Neural cell (in vitro differentiated cells): ENCODE results near the gene EIF4EBP2. TPM values are rescaled to one million over a fixed set of nuclear protein-coding genes. Genes with fewer than 3 reads are reported as not detected.

Experiments
- H2AFZ ChIP-seq: fragments of 200-600, 300-800 bp; sonication (generic), shearing (Covaris generic); 2 replicates; pipeline ENCODE4 v1.6.0; 2014; ENCODE audit warnings: low read depth, mild to moderate bottlenecking, antibody characterized with exemption, low read length, moderate library complexity
- H3F3A ChIP-seq: fragments of 200-600 bp; shearing (Covaris generic); 2 replicates; pipeline ENCODE4 v1.6.1; 2016; ENCODE audit warnings: mild to moderate bottlenecking, moderate library complexity, mixed read lengths, antibody characterized with exemption, low read length; ENCODE audit not compliant: insufficient read depth, poor library complexity, severe bottlenecking
- H3K27ac ChIP-seq: fragments of 200-600, 300-800 bp; sonication (generic), shearing (Covaris generic); 2 replicates; pipeline ENCODE4 v1.5.1; 2014; ENCODE audit warnings: mild to moderate bottlenecking, low read length, moderate library complexity
- H3K27me3 ChIP-seq: fragments of 300-800, 200-600 bp; sonication (generic), shearing (Covaris generic); 2 replicates; pipeline ENCODE4 v1.6.0; 2014; ENCODE audit warnings: mild to moderate bottlenecking, low read depth, low read length, moderate library complexity; ENCODE audit not compliant: insufficient read depth
- H3K36me3 ChIP-seq: fragments of 300-800, 200-600 bp; sonication (generic), shearing (Covaris generic); 2 replicates; pipeline ENCODE4 v1.5.1; 2014; ENCODE audit warnings: mild to moderate bottlenecking, antibody characterized with exemption, low read length, moderate library complexity; ENCODE audit not compliant: insufficient read depth
- H3K4me2 ChIP-seq: fragments of 300-800, 200-600 bp; sonication (generic), shearing (Covaris generic); 2 replicates; pipeline ENCODE4 v1.6.0; 2014; ENCODE audit warnings: mild to moderate bottlenecking, low read length
- H3K4me3 ChIP-seq: fragments of 300-800, 200-600 bp; sonication (generic), shearing (Covaris generic); 2 replicates; pipeline ENCODE4 v1.5.1; 2014; ENCODE audit warnings: mild to moderate bottlenecking, low read length, moderate library complexity
- H3K79me2 ChIP-seq: fragments of 200-600 bp; shearing (Covaris generic); replicated peaks from 2 replicates; pipeline ENCODE4 v1.6.0; 2014; ENCODE audit warnings: mild to moderate bottlenecking, low read length, moderate library complexity; ENCODE audit not compliant: insufficient read depth
- H3K9ac ChIP-seq: fragments of 300-800, 200-600 bp; sonication (generic), shearing (Covaris generic); 2 replicates; pipeline ENCODE4 v1.6.1; 2016; ENCODE audit warnings: mild to moderate bottlenecking, low read length, mixed read lengths
- H3K9me2 ChIP-seq: fragments of 200-600 bp; shearing (Covaris generic); 2 replicates; pipeline ENCODE4 v1.6.1; 2016; ENCODE audit warnings: mild to moderate bottlenecking, low read length, mixed read lengths; ENCODE audit not compliant: insufficient read depth
- H3K9me3 ChIP-seq: fragments of 200-600, 300-800 bp; sonication (generic), shearing (Covaris generic); 2 replicates; pipeline ENCODE4 v1.6.1; 2016; ENCODE audit warnings: mild to moderate bottlenecking, mixed run types, low read length, moderate library complexity, mixed read lengths
- H4K20me1 ChIP-seq: fragments of 200-600 bp; shearing (Covaris generic); 2 replicates; pipeline ENCODE4 v1.6.1; 2016; ENCODE audit warnings: mild to moderate bottlenecking, mixed run types; ENCODE audit not compliant: insufficient read depth
- CTCF ChIP-seq: fragments of 450-650 bp; IDR thresholded peaks from 2 replicates; pipeline ENCODE4 v1.5.1; 2014; ENCODE audit warnings: antibody characterized with exemption, mild to moderate bottlenecking, moderate library complexity; ENCODE audit not compliant: poor library complexity, severe bottlenecking
- EP300 ChIP-seq: fragments of 450-650 bp; conservative IDR thresholded peaks from 2 replicates; pipeline ENCODE4 v1.6.1; 2014; ENCODE audit warnings: antibody characterized with exemption, mild to moderate bottlenecking, moderate library complexity; ENCODE audit not compliant: poor library complexity, severe bottlenecking
- EZH2 ChIP-seq: fragments of 200-600, 300-800 bp; shearing (Covaris generic), sonication (generic); IDR thresholded peaks from 2 replicates; pipeline ENCODE4 v1.6.1; 2014; ENCODE audit warnings: antibody characterized with exemption, low read length, borderline replicate concordance, mild to moderate bottlenecking; ENCODE audit not compliant: insufficient read depth, poor library complexity, severe bottlenecking
- MXI1 ChIP-seq: fragments of 450-650 bp; conservative IDR thresholded peaks from 2 replicates; pipeline ENCODE4 v1.6.1; 2014; ENCODE audit warnings: antibody characterized with exemption, mild to moderate bottlenecking; ENCODE audit not compliant: poor library complexity, severe bottlenecking
- POLR2AphosphoS5 ChIP-seq: IDR thresholded peaks from 2 replicates; pipeline ENCODE4 v1.6.1; 2012
- RAD21 ChIP-seq: fragments of 450-650 bp; conservative IDR thresholded peaks from 2 replicates; pipeline ENCODE4 v1.6.1; 2014; ENCODE audit warnings: antibody characterized with exemption, mild to moderate bottlenecking, moderate library complexity
- SMC3 ChIP-seq: fragments of 450-650 bp; conservative IDR thresholded peaks from 2 replicates; pipeline ENCODE4 v1.6.1; 2014; ENCODE audit warnings: antibody characterized with exemption, mild to moderate bottlenecking, moderate library complexity; ENCODE audit not compliant: poor library complexity
- TAF1 ChIP-seq: IDR thresholded peaks from 2 replicates; pipeline ENCODE4 v1.6.1; 2012; ENCODE audit warnings: low read depth
- polyA plus RNA-seq: library from polyadenylated mRNA; depleted of rRNA; stranded (reverse); fragments of >200 nt; gene quantifications from 2 replicates; pipeline ENCODE4 v1.2.3, GENCODE V29; 2014
- TF ChIP-seq, protein P1 (sequence below): IDR thresholded peaks from 2 replicates; pipeline ENCODE4 v1.6.1; 2012; ENCODE audit warnings: borderline replicate concordance

Gene EIF4EBP2
- polyA plus RNA-seq, 1 donor from 2014 or later, result 51.7 TPM

DNA sequence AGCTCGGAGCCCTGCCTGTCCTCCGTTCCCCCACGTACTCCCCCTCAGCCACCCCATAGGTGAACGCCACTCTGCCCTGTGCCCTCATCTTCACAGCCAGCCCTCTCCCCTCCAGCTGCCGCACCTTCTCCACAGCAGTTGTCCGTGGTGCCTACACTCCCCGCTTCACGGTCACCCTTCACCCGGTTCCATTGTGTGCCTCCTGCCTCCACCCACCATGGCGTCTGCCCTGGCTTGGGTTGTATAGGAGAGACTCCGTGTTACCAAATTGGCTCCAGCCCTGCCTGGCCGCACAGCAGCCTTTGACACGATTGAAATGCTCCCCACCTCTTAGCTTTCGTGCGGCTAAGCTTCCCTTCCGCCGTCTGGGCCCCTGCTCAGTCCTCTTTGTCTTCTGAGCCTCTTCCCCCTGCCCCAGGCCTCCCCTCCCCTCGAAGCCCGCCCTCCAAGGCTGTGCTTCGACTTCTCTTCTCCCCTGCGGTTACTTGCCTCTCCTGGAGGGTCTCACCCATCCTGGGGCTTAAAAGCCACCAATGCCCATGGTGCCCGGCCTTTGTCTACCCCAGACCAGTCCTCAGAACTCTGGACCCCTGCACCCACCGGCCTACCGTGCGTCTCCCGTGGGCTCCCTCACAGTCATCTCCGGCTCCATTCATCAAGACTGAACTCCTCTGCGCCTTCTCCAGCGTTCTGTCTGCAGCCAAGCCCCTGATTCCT, 56.0 kb downstream of the EIF4EBP2 start:
- no peak overlapping the region for H3K4me3 ChIP-seq

DNA sequence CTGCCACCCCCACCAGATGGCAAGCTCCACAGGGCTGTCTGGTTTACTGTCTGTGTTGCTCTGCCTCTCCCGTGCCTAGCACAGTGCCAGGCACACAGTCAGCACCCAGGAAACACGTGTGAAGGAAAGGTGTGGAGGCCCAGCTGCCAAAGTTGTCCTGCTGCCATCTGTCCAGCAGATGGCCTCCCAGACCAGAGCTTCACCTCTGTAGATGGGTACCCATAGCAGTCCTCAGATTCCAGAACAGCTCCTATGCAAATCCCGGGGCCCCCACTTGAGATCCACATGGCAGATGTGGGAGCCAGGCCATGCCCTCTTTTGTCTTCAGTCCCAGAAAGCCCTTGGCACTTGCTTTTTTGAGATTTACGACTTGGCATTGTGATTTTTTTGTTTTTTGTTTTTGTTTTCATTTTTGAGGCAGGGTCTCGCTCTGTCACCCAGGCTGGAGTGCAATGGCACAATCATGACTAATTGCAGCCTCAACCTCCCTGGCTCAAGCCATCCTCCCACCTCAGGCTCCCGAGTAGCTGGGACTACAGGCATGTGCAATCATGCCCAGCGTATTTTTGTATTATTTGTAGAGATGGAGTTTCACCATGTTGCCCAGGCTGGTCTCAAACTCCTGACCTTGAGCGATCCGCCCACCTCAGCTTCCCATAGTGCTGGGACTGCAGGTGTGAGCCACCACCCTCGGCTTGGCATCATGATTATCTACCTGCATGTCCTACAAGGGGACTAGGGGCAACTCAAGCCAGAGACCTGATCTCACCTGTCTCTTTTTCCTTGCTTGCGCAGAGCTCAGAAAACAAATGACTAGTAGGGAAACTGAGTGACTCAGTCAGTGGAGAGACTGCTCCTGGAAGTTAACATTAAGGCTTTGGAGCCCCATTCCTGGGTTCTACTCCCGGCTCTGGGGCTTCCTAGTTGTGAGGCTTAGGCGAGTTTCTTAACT, 57.7 kb downstream of the EIF4EBP2 start:
- H3K4me2 ChIP-seq, result no peak overlapping the region
- H3K9me2 ChIP-seq, result no peaks in the 10 kb centered on the region
- peaks cover 32% of the 10 kb centered on the region for H3K27me3 ChIP-seq
- no peaks in the 10 kb centered on the region for H3F3A ChIP-seq
- H3K4me3 ChIP-seq, result no peak overlapping the region
- H2AFZ ChIP-seq, result no peak overlapping the region
- H3K36me3 ChIP-seq, result no peaks in the 10 kb centered on the region
- no peak overlapping the region for H3K9ac ChIP-seq
- H3K27ac ChIP-seq, result no peak overlapping the region
- H3K9me3 ChIP-seq, result no peaks in the 10 kb centered on the region
- H4K20me1 ChIP-seq, result no peaks in the 10 kb centered on the region
- no peaks in the 10 kb centered on the region for H3K79me2 ChIP-seq
- TF ChIP-seq RAD21 (peak; percentile 80), POLR2AphosphoS5 (no peak), SMC3 (peak; percentile 79), EZH2 (no peak), CTCF (peak; percentile 77), EP300 (no peak), TAF1 (no peak)

More for the DNA sequence above, 56.0 kb downstream of the EIF4EBP2 start:
- Histone ChIP-seq H3K9me3 (no peaks in the 10 kb centered on the region), H3K79me2 (no peaks in the 10 kb centered on the region), H4K20me1 (no peaks in the 10 kb centered on the region), H3K9ac (no peak overlapping the region), H3F3A (no peaks in the 10 kb centered on the region), H3K27me3 (peaks cover 49% of the 10 kb centered on the region), H3K27ac (no peak overlapping the region), H3K9me2 (no peaks in the 10 kb centered on the region), H2AFZ (no peak overlapping the region), H3K36me3 (no peaks in the 10 kb centered on the region), H3K4me2 (no peak overlapping the region)
- TF ChIP-seq, protein P1, sequence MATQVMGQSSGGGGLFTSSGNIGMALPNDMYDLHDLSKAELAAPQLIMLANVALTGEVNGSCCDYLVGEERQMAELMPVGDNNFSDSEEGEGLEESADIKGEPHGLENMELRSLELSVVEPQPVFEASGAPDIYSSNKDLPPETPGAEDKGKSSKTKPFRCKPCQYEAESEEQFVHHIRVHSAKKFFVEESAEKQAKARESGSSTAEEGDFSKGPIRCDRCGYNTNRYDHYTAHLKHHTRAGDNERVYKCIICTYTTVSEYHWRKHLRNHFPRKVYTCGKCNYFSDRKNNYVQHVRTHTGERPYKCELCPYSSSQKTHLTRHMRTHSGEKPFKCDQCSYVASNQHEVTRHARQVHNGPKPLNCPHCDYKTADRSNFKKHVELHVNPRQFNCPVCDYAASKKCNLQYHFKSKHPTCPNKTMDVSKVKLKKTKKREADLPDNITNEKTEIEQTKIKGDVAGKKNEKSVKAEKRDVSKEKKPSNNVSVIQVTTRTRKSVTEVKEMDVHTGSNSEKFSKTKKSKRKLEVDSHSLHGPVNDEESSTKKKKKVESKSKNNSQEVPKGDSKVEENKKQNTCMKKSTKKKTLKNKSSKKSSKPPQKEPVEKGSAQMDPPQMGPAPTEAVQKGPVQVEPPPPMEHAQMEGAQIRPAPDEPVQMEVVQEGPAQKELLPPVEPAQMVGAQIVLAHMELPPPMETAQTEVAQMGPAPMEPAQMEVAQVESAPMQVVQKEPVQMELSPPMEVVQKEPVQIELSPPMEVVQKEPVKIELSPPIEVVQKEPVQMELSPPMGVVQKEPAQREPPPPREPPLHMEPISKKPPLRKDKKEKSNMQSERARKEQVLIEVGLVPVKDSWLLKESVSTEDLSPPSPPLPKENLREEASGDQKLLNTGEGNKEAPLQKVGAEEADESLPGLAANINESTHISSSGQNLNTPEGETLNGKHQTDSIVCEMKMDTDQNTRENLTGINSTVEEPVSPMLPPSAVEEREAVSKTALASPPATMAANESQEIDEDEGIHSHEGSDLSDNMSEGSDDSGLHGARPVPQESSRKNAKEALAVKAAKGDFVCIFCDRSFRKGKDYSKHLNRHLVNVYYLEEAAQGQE, result no peak
- TF ChIP-seq EZH2 (no peak), RAD21 (no peak), POLR2AphosphoS5 (no peak), CTCF (no peak), EP300 (no peak), MXI1 (no peak), SMC3 (no peak), TAF1 (no peak)
